Gastrocnemius medialis (tissue), 4 donors: Measurements from ENCODE around the gene R3HDM2. TPM values are rescaled to one million over a fixed set of nuclear protein-coding genes. Genes with fewer than 3 reads are reported as not detected.
A peak's percentile ranks its signal among the peaks of the same experiment; 100 is the strongest.
"Not testable (repeated sequence)": the region's sequence is repeated elsewhere in the genome, so short reads cannot be mapped to it uniquely, and the experiment has no call there.

ENCODE experiments used
- ATAC-seq, 2 donors: fragments of 150-250 bp; one replicate each; pipeline ENCODE4 v1.9.1; 2016
- DNase-seq, 2 donors: peaks; one replicate each; pipeline ENCODE4 v3.0.0-alpha.2; 2019
- H3K27ac ChIP-seq, 4 donors: fragments of 200-600 bp; sonication (generic); 1 replicate in 1 of 4; 2 replicates in 3 of 4; pipeline ENCODE4 v1.5.1; 2016 to 2018; ENCODE audit warnings: mild to moderate bottlenecking in 2 of 4, moderate library complexity in 1 of 4
- H3K27me3 ChIP-seq, 3 donors: fragments of 200-600 bp; sonication (generic) in 2 of 3; 1 replicate in 1 of 3; 2 replicates in 2 of 3; pipeline versions ENCODE4 v1.5.1 to v1.6.0; 2016 to 2019; ENCODE audit warnings: mild to moderate bottlenecking in 1 of 3, moderate library complexity in 1 of 3
- H3K36me3 ChIP-seq, 2 donors: fragments of 200-600 bp; sonication (generic) in 1 of 2; one replicate each; pipeline ENCODE4 v1.5.1; 2017 to 2018
- H3K4me1 ChIP-seq, 2 donors: fragments of 200-600 bp; sonication (generic) in 1 of 2; one replicate each; pipeline ENCODE4 v1.5.1; 2016 to 2017; ENCODE audit warnings: mild to moderate bottlenecking in 2 of 2
- H3K4me3 ChIP-seq, 4 donors: fragments of 200-600 bp; sonication (generic) in 3 of 4; 1 replicate in 1 of 4; 2 replicates in 3 of 4; pipeline ENCODE4 v1.5.1; 2016 to 2019; ENCODE audit warnings: mild to moderate bottlenecking in 2 of 4
- H3K9me3 ChIP-seq, 3 donors: fragments of 200-600 bp; sonication (generic) in 2 of 3; 1 replicate in 1 of 3; 2 replicates in 2 of 3; pipeline ENCODE4 v1.5.1; 2016 to 2019
- POLR2A ChIP-seq, 2 donors: fragments of 450-650 bp; IDR thresholded peaks; one replicate each; pipeline ENCODE4 v1.6.1; 2017; ENCODE audit warnings: antibody characterized with exemption in 2 of 2, mild to moderate bottlenecking in 2 of 2, moderate library complexity in 2 of 2
- in situ Hi-C, 4 donors: fragments of 200-750 bp; cut with MboI; loops; one replicate each; pipeline versions ENCODE4 v1.15.0 to v1.8.0; 2017; ENCODE audit warnings: low sequenced_read_pairs in 4 of 4
- intact Hi-C: fragments of 100-400 bp; cut with DNase I; formaldehyde crosslinking; loops from one replicate; pipeline ENCODE4 v1.15.1; 2023; ENCODE audit warnings: low total_unique reads
- total RNA-seq, 4 donors: library from RNA; depleted of rRNA; stranded (reverse); fragments of >200 nt; gene quantifications; one replicate each; pipeline versions ENCODE4 v1.1.0 to v1.2.3, GENCODE V29; 2016
- TF ChIP-seq, protein P1 (sequence below), 5 experiments: fragments of 450-650 bp in 3 of 5; fragments of 200-600 bp in 2 of 5; sonication (generic) in 2 of 5; IDR thresholded peaks in 4 of 5; conservative IDR thresholded peaks in 1 of 5; 1 replicate in 4 of 5; 2 replicates in 1 of 5; pipeline ENCODE4 v1.5.1; 2016 to 2019; ENCODE audit warnings: antibody characterized with exemption in 5 of 5, mild to moderate bottlenecking in 3 of 5, moderate library complexity in 3 of 5

The R3HDM2 gene
- total RNA-seq, 4 donors from 2014 or later, result 24.1 to 27.1 (median 25.6) TPM

GRCh38 chr12:57431654-57432188, 878 bp upstream of the R3HDM2 start:
- intact Hi-C loops, result loop anchor here (1.0 kb wide), 1 partner anchor 21 kb away; no protein-coding TSS in a partner anchor
- TF ChIP-seq, protein P1, sequence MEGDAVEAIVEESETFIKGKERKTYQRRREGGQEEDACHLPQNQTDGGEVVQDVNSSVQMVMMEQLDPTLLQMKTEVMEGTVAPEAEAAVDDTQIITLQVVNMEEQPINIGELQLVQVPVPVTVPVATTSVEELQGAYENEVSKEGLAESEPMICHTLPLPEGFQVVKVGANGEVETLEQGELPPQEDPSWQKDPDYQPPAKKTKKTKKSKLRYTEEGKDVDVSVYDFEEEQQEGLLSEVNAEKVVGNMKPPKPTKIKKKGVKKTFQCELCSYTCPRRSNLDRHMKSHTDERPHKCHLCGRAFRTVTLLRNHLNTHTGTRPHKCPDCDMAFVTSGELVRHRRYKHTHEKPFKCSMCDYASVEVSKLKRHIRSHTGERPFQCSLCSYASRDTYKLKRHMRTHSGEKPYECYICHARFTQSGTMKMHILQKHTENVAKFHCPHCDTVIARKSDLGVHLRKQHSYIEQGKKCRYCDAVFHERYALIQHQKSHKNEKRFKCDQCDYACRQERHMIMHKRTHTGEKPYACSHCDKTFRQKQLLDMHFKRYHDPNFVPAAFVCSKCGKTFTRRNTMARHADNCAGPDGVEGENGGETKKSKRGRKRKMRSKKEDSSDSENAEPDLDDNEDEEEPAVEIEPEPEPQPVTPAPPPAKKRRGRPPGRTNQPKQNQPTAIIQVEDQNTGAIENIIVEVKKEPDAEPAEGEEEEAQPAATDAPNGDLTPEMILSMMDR (IDR thresholded peaks at IDR 0.05 in 4 of 5, conservative IDR thresholded peaks at IDR 0.05 in 1 of 5), result no peak
- TF ChIP-seq POLR2A (IDR thresholded peaks at IDR 0.05), result no peak
- no peaks in the 10 kb centered on the region for H3K9me3 ChIP-seq
- in situ Hi-C loops, result loop anchor here in 2 of 4 donors (10.0 to 25.0 kb wide), 2 partner anchors 169 to 187 kb away; partner anchors contain the start of gene STAC3 (in 1 of the 2)
- peak overlapping the region in 3 of 4 donors; percentile 66 to 73 (median 68) for H3K4me3 ChIP-seq
- ATAC-seq, result no peak
- H3K4me1 ChIP-seq, result peaks cover 6 to 14% of the 10 kb centered on the region in 2 donors
- no peaks in the 10 kb centered on the region for H3K27me3 ChIP-seq
- H3K27ac ChIP-seq, result peak overlapping the region; percentile 91 to 95 (median 95)
- no peak for DNase-seq
- no peaks in the 10 kb centered on the region for H3K36me3 ChIP-seq

GRCh38 chr12:57430112-57430930, 522 bp downstream of the R3HDM2 start:
- H3K4me1 ChIP-seq, result peaks cover 6 to 14% of the 10 kb centered on the region in 2 donors
- in situ Hi-C loops, result loop anchor here in 2 of 4 donors (10.0 to 25.0 kb wide), 2 partner anchors 168 to 186 kb away; partner anchors contain the start of gene STAC3 (in 1 of the 2)

DNA sequence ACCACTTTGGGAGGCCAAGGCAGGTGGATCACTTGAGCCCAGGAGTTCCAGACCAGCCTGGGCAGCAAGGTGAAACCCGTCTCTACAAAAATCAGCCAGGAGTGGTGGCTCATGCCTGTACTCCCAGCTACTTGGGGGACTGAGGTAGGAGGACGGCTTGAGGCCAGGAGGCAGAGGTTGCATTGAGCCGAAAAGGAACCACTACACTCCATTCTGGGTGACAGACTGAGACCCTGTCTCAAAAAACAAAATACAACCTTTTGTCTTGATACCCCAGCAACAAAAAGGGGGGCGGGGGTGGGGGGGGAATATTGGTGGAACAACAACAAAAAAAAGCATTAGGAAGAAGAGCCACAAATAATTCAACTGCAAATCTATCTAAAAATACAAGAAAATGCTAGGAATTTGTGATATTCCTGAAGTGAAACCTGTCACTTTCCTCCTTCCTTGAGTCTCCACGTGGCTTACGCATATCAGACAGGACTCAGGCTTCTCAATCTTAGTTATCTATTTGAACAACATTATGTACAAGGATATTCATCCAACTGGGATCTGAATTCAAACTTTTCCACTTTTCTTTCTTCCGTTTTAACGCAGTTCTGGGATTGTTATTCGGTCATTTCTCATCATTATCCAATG, 1.3 kb downstream of the R3HDM2 start:
- Histone ChIP-seq H3K27me3 (no peaks in the 10 kb centered on the region), H3K27ac (peak overlapping the region; percentile 91 to 95 (median 95)), H3K36me3 (no peaks in the 10 kb centered on the region), H3K4me1 (peaks cover 6 to 14% of the 10 kb centered on the region in 2 donors), H3K9me3 (no peaks in the 10 kb centered on the region), H3K4me3 (peak overlapping the region; percentile 66 to 92 (median 70))
- intact Hi-C loops (loop anchor here (1.0 kb wide), 1 partner anchor 90 kb away; no protein-coding TSS in a partner anchor), in situ Hi-C loops (loop anchor here in 2 of 4 donors (10.0 to 25.0 kb wide), 2 partner anchors 167 to 185 kb away; partner anchors contain the start of gene STAC3 (in 1 of the 2))
- no peak for ATAC-seq
- TF ChIP-seq, protein P1 (IDR thresholded peaks at IDR 0.05 in 4 of 5, conservative IDR thresholded peaks at IDR 0.05 in 1 of 5), result no peak
- no peak for TF ChIP-seq POLR2A (IDR thresholded peaks at IDR 0.05)
- DNase-seq, result no peak

More at GRCh38 chr12:57430112-57430930, 522 bp downstream of the R3HDM2 start:
- Histone ChIP-seq H3K9me3 (no peaks in the 10 kb centered on the region), H3K27ac (peak overlapping the region; percentile 91 to 95 (median 95)), H3K27me3 (no peaks in the 10 kb centered on the region), H3K36me3 (no peaks in the 10 kb centered on the region), H3K4me3 (peak overlapping the region; percentile 66 to 92 (median 70))
- peak in 1 of 2 donors; percentile 34 for DNase-seq
- peak; percentile 63 to 67 for ATAC-seq
- TF ChIP-seq, protein P1 (IDR thresholded peaks at IDR 0.05 in 4 of 5, conservative IDR thresholded peaks at IDR 0.05 in 1 of 5), result peak in 2 of 5 experiments; percentile 32 to 38
- TF ChIP-seq POLR2A (IDR thresholded peaks at IDR 0.05), result no peak
- intact Hi-C loops, result loop anchor here (1.0 kb wide), 1 partner anchor 89 kb away; no protein-coding TSS in a partner anchor

GRCh38 chr12:57428965-57429364, 1.9 kb downstream of the R3HDM2 start:
- no peaks in the 10 kb centered on the region for H3K36me3 ChIP-seq
- peaks cover 6 to 14% of the 10 kb centered on the region in 2 donors for H3K4me1 ChIP-seq
- no peaks in the 10 kb centered on the region for H3K27me3 ChIP-seq
- peak overlapping the region in 1 of 4 donors; percentile 92 for H3K4me3 ChIP-seq
- intact Hi-C loops (no loop called here), in situ Hi-C loops (loop anchor here in 1 of 4 donors (25.0 kb wide), 1 partner anchor 167 kb away; the partner anchor contains the start of gene STAC3)
- TF ChIP-seq POLR2A (IDR thresholded peaks at IDR 0.05), result no peak
- TF ChIP-seq, protein P1 (IDR thresholded peaks at IDR 0.05 in 4 of 5, conservative IDR thresholded peaks at IDR 0.05 in 1 of 5), result no peak
- ATAC-seq (no peak), DNase-seq (no peak)
- peak overlapping the region; percentile 91 to 95 (median 95) for H3K27ac ChIP-seq
- no peaks in the 10 kb centered on the region for H3K9me3 ChIP-seq

GRCh38 chr12:57426948-57427347, 3.9 kb downstream of the R3HDM2 start:
- DNase-seq, H3K9me3 ChIP-seq, H3K27ac ChIP-seq, ATAC-seq, H3K4me3 ChIP-seq, H3K36me3 ChIP-seq, H3K27me3 ChIP-seq, intact Hi-C loops: not testable (repeated sequence)
- in situ Hi-C loops, result loop anchor here in 1 of 4 donors (25.0 kb wide), 1 partner anchor 165 kb away; the partner anchor contains the start of gene STAC3
- H3K4me1 ChIP-seq, result peaks cover 6 to 14% of the 10 kb centered on the region in 2 donors
